Measurements from ENCODE around the gene SLC2A4RG. TPM values are rescaled to one million over a fixed set of nuclear protein-coding genes. Genes with fewer than 3 reads are reported as not detected.

The SLC2A4RG gene
- total and polyA plus RNA-seq, 2 of the 13 experiments (the other 11 are each of a cell fraction or from before 2014, with no cell fraction given) = 91.4 to 95.9 TPM

DNA sequence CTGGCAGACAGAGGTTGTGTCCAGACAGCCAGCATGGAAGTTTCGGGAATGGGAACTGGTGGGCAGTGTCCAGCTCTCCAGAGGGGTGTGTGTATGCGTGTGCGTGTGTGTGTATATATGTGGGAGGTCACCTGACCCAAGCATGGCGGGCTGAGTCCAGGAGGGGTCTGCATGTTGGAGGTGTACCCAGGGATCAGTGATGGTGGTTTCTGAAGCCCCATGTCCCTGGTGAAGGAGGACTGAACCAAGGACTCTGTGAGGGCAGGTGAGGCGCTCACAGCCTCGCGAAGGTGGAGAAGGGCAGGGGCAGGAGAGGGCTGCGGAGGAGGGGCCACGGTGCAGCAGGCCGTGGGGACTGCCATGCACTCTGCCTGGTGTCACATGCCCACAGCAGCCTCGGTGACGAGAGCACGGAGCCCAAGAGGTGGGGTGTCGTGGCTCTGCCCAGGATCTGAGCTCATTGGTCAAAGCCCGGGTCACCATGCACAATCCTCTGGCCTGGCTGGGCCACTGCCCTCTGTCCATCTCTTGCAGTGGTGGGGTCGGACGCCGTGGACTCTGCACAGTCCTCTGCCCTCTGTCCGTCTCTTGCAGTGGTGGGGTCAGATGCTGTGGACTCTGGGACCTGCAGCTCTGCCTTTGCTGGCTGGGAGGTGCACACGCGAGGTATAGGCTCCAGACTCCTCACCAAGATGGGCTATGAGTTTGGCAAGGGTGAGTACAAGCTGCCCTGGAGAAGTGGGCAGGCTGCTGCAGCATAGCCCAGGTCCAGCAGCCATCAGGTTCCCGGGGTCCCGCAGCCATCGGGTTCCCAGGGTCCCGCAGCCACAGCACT is 5.2 kb upstream of the SLC2A4RG start (continued):
- peak; percentile 82 for TF ChIP-seq ZBTB33 (CRISPR knock-in tag; IDR thresholded peaks at IDR 0.05)
- TF ChIP-seq, protein P1, sequence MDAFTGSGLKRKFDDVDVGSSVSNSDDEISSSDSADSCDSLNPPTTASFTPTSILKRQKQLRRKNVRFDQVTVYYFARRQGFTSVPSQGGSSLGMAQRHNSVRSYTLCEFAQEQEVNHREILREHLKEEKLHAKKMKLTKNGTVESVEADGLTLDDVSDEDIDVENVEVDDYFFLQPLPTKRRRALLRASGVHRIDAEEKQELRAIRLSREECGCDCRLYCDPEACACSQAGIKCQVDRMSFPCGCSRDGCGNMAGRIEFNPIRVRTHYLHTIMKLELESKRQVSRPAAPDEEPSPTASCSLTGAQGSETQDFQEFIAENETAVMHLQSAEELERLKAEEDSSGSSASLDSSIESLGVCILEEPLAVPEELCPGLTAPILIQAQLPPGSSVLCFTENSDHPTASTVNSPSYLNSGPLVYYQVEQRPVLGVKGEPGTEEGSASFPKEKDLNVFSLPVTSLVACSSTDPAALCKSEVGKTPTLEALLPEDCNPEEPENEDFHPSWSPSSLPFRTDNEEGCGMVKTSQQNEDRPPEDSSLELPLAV (CRISPR knock-in tag; conservative IDR thresholded peaks at IDR 0.05; ENCODE audit: low read depth) = no peak
- TF ChIP-seq FLYWCH1 (CRISPR knock-in tag; IDR thresholded peaks at IDR 0.05) = 0 out of 2 replicates have a peak, but pooled peaks have one; percentile 56
- peak; percentile 88 for TF ChIP-seq NR2F2 (IDR thresholded peaks at IDR 0.05; ENCODE audit: borderline replicate concordance, low read depth)
- TF ChIP-seq RBM22 (optimal IDR thresholded peaks at IDR 0.05; ENCODE audit: low read length) = peak; percentile 63
- TF ChIP-seq LCORL (IDR thresholded peaks at IDR 0.05) = no peak
- TF ChIP-seq LCORL (CRISPR knock-in tag; IDR thresholded peaks at IDR 0.05) = peak; percentile 57; the same call in 1 of the 2 replicates
- TF ChIP-seq CENPX (CRISPR knock-in tag; IDR thresholded peaks at IDR 0.05) = no peak
- no peak; the same call in 1 of the 2 replicates for TF ChIP-seq REPIN1 (CRISPR knock-in tag; IDR thresholded peaks at IDR 0.05; ENCODE audit: borderline replicate concordance, low read depth)
- no peak for TF ChIP-seq KDM6A (CRISPR knock-in tag; IDR thresholded peaks at IDR 0.05; ENCODE audit: low read depth)
- no peak for TF ChIP-seq BCL6 (CRISPR knock-in tag; IDR thresholded peaks at IDR 0.05)
- TF ChIP-seq FOXP1 (IDR thresholded peaks at IDR 0.05) = no peak
- no peak for TF ChIP-seq FOXP1 (CRISPR knock-in tag; IDR thresholded peaks at IDR 0.05)
- TF ChIP-seq, protein P2, sequence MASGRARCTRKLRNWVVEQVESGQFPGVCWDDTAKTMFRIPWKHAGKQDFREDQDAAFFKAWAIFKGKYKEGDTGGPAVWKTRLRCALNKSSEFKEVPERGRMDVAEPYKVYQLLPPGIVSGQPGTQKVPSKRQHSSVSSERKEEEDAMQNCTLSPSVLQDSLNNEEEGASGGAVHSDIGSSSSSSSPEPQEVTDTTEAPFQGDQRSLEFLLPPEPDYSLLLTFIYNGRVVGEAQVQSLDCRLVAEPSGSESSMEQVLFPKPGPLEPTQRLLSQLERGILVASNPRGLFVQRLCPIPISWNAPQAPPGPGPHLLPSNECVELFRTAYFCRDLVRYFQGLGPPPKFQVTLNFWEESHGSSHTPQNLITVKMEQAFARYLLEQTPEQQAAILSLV (CRISPR knock-in tag; IDR thresholded peaks at IDR 0.05; ENCODE audit: borderline replicate concordance) = no peak
- TF ChIP-seq ZNF883 (CRISPR knock-in tag; IDR thresholded peaks at IDR 0.05; ENCODE audit: not compliant biosample characterization) = peak; percentile 63
- TF ChIP-seq, protein P3, sequence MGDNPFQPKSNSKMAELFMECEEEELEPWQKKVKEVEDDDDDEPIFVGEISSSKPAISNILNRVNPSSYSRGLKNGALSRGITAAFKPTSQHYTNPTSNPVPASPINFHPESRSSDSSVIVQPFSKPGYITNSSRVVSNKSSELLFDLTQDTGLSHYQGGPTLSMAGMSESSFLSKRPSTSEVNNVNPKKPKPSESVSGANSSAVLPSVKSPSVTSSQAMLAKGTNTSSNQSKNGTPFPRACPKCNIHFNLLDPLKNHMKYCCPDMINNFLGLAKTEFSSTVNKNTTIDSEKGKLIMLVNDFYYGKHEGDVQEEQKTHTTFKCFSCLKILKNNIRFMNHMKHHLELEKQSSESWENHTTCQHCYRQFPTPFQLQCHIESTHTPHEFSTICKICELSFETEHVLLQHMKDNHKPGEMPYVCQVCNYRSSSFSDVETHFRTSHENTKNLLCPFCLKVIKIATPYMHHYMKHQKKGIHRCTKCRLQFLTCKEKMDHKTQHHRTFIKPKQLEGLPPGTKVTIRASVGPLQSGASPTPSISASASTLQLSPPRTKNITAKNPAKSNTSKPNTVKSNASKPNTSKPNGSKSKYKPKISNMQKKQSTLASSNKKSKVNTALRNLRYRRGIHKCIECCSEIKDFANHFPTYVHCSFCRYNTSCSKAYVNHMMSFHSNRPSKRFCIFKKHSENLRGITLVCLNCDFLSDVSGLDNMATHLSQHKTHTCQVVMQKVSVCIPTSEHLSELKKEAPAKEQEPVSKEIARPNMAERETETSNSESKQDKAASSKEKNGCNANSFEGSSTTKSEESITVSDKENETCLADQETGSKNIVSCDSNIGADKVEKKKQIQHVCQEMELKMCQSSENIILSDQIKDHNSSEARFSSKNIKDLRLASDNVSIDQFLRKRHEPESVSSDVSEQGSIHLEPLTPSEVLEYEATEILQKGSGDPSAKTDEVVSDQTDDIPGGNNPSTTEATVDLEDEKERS (CRISPR knock-in tag; IDR thresholded peaks at IDR 0.05) = no peak
- TF ChIP-seq SOX13 (IDR thresholded peaks at IDR 0.05) = no peak
- TF ChIP-seq SOX13 (CRISPR knock-in tag; conservative IDR thresholded peaks at IDR 0.05 in 1 of 2, IDR thresholded peaks at IDR 0.05 in 1 of 2) = no peak

Data from HepG2 (cell line).